Subcutaneous preadipocyte (primary cell): ENCODE results near the gene TEX13C. TPM values are rescaled to one million over a fixed set of nuclear protein-coding genes. Genes with fewer than 3 reads are reported as not detected.

Source experiments
- total RNA-seq: library from RNA; depleted of rRNA; stranded (reverse); fragments of >200 nt; gene quantifications from 2 replicates; pipeline ENCODE4 v1.2.3, GENCODE V29; 2012

The TEX13C gene
- total RNA-seq = not detected in 2 replicates

GRCh38 chrX:125319646-125320521 is at the start of gene TEX13C:
Gene TEX13C (plus strand): TSS chrX:125319871. CDS start chrX:125320120, 249 bp downstream.

